RKO (cell line): ENCODE data around the gene MPC2.
"Not testable (repeated sequence)": the region's sequence is repeated elsewhere in the genome, so short reads cannot be mapped to it uniquely, and the experiment has no call there.

Source experiments
- DNase-seq: peaks from one replicate; pipeline ENCODE4 v3.0.0-alpha.2; 2016; ENCODE audit warnings: low spot score

The MPC2 gene

DNA sequence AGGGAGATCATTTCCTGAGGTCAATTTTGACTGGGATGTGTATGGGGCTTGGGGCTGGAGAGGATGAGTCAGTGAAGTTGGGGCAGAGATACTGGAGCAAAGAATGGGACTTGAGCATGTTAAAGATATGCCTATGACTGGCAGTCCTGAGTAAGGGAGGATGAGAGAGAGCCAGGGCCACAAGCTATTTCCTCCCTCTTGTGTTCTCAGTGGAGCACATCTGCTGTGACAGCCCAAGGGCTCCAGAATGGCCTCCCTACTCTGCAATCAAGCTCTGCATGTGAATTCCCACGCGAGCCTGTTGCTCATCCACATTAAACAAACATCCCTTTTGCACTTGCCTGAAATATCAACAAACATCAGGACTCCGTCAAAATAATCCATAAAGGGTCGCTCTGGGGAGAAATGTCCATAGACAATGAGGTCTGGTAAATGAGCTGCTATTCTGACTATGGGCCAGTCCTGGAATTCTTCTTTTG lies 32.2 kb downstream of the MPC2 start:
- peak; percentile 20 for DNase-seq

DNA sequence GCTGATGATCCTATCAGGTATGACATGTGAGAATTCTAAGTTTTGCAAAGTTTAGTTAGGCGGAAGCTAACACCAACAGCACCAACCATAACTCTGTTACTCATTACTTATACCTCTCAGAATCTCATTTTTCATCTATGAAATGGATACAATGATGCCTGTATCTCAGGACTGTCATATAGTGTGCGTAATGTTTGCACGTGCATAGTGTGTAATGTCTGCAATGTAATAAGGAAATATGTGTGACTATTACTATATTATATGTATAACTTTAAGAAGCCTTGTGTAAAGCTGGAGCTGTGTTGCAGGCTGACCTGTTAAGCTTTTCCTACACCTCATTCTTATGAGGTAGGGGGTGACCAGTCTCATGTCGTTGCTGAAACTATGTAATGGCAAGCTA lies 36.0 kb downstream of the MPC2 start:
- DNase-seq: no peak

DNA sequence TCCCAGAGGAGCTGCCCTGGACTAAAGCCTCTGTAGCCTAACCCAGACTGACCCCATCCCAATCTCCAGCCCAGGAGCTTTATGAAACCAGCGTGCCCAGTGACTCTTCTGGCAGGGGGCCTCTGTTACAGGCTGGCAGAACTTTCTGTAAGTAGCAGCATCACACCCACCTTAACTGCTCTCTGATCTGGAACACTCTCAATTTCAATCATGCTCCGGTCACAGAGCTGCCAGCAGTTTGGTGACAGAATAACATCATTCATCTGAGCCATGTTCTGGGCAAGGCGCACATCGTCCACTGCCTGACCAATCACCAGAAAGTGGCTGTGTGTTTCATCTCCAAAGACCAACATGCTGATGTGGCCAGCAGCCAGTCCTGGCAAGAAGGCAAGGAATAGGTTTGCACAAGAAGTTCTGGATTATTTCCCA lies 37.6 kb downstream of the MPC2 start:
- DNase-seq: no peak

DNA sequence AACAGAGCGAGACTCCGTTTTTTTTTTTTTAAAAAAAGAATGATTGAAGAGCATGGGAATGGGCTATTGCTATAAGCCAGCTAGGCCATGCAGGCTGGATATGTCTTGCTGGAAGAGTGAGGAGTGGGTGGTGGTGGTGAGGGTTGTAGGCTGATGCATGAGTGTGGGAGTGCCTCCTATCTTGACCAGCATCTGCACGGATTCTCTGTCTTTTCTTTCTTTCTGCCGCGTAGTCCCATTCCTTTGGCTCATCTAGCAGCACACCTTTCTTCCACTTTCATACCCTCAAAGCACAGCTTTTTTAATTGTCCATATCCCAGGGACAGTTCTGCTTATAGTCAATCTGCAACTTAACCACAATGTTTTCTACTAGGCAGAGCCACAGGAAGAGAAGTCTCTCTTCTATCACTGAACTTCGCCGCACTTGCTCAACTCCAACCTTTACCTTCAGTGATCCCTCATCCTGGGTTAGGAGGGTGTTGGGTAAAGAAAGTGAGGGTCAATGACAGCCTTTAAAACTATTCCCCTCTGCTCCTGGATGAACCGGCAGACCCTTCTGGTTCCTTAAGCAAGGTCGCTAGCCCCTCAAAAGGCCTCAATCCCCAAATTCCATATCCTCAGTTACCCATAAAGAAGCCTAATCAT lies 38.2 kb downstream of the MPC2 start:
- no peak for DNase-seq

DNA sequence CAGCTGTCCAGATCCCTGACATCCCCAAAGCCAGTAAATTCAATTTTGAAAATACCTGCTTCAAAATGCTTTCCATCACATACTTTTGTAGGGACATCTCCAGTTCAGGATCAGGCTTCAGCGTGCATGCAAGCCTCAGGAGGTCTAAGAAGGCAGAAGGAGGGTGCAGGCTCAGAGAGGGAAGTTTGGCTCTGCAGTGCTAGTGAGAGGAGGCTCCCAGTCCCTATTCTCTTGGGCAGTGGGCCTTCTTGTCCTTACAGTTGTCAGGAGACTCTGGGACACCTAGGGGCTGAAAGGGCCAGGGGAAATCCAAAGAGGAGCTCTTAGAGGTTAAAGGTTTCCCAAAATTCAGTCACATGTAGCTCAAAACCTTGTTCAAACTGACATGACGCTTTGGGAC lies 43.1 kb downstream of the MPC2 start:
- DNase-seq: no peak

DNA sequence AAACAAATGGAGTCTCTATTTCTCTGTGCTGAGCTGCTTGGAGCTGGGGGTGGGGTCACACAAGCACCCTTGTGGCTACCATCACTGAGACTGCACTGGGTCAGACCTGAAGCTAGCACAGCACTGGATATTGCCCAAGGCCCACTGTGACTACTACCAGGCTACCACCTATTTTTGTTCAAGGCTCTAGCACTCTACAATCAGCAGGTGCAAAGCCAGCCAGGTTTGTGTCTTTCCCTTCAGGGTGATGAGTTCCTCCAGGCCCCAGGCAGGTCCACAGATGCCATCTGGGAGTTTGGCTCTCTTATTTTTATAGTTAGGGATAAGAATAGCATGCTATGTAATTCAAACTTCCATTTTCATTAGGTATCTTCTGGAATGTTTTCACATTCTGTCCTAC lies 46.5 kb downstream of the MPC2 start:
- no peak for DNase-seq

DNA sequence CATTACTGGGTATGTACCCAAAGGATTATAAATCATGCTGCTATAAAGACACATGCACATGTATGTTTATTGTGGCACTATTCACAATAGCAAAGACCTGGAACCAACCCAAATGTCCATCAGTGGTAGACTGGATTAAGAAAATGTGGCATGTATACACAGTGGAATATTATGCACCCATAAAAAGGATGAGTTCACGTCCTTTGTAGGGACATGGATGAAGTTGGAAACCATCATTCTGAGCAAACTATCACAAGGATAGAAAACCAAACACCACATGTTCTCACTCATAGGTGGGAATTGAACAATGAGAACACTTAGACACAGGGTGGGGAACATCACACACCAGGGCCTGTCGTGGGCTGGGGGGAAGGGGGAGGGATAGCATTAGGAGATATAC lies 49.7 kb downstream of the MPC2 start:
- DNase-seq: not testable (repeated sequence)

DNA sequence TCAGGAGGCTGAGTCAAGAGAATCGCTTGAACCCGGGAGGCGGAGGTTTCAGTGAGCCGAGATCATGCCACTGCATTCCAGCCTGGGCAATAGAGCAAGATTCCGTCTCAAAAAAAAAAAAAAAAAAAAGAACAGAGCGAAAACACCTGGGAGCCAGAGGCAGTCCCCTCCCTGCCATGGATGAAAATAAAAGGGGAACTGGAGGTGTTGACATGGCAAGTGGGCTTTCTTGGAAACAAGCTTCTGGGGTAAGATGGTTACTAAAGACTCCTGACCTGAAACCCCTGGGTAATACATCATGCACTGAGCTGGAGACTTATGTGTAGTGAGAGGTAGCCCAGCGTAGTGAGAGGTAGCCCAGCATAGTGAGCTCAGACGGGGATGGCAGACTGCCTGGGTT lies 54.5 kb downstream of the MPC2 start:
- no peak for DNase-seq

DNA sequence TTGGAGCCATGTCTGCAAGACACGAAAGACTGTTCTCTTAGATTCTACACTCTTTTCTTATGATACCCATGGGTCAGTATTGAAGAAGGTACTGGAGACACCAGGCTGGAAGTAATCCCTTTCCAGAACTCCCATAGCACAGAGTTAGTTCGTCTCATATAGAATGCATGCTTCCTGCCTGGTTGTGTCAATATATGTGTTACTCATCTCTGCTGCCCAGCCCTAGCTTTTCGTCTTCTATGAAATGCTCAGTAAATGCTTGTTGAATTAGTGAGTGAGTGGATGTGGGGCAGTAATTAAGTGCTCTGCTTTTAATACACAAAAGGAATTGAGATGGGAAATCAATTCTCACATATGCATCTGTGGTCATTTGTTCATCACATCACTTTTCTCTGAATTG lies 55.1 kb downstream of the MPC2 start:
- DNase-seq: no peak

DNA sequence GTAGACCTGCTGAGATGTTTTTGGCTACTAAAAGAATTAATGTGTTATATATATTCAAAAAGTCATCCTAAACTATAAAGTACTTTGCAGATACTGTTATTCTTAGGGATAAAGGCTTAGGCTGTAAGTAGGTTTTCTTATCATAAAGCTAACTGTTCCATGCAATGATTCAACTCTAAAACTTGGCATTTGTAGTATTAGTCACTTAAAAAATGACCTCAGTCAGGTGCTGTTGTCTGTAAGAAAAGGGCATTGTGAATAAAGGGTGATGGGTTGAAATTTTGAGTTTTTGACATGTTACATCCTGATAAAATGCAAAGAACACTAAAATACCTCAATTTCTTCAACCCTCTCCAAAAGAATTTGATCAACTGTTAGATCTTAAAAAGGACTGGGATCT lies 55.8 kb downstream of the MPC2 start:
- DNase-seq: peak; percentile 15

DNA sequence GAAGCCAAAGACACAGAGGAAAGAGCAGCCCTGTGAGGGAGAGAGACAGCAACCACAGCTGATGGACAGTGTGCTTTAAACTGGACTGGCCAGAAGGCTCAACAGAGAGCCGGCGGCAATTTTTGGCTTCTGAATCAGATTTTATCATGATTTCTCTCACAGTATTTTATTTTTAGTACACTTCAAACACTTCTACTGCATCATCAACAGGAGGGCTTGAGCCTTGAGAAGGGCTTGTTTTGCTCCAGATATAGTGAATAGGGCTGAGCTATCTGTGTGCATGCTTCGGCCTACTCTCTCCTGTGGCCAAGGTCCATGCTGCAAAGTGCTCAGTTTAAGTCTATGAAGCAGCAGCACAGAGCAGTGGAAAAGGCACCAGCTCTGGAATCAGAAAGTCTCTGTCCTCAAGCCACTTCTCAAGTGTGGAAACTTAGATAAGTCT lies 56.3 kb downstream of the MPC2 start:
- no peak for DNase-seq

DNA sequence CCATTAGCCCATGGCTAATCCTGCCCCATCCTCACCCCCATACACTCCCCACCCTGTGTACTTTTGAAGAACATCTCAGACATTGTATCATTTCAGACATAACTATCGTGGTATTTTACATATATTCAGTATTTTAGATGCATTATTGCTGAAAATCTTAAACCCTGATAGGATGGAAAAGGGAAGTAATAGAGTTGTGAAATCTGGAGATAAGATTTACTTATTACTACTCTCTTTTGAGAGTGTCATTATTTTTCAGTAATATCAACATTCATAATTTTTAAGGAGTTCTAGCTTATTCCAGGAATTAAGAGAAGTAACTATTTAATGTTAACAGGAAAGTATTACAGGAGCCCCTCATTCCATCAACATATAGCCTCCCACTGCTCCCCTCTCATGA lies 57.4 kb downstream of the MPC2 start:
- no peak for DNase-seq

DNA sequence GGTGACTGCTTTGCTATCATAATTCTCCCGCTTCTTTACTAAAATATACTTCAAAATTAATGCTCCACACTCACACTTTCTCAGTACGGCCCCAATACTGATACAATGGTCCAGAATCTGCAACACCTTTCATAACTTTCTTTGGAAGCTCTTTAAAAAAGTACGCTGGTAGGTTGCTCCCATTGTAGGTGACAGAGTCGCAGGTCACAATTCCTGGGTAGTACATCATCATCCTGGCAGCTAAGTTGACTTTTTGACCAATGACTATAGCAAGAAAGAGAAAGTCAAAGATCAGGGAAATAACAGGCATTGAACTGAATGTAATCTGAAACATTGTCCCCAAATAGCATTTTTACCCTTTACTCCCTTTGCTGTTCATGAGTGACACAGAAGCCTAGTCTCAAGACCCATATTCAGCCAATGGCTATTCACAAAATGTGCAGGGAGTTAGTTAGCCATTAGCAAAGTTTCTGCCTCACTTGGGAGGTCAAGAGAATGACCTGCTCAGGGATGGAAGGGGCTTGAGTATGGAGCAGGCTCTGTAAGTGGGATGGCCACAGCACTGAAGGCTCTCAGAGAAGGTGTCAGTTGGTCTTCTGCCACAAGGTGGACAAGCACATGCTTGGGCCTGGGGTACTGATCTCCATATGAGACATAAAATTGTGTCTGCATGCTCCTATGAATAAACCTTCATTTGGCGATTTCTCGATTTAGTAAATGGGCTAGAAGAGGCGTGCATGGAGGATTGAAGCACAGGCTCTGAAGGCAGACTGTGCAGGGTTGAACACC lies 58.3 kb downstream of the MPC2 start:
- DNase-seq: no peak

DNA sequence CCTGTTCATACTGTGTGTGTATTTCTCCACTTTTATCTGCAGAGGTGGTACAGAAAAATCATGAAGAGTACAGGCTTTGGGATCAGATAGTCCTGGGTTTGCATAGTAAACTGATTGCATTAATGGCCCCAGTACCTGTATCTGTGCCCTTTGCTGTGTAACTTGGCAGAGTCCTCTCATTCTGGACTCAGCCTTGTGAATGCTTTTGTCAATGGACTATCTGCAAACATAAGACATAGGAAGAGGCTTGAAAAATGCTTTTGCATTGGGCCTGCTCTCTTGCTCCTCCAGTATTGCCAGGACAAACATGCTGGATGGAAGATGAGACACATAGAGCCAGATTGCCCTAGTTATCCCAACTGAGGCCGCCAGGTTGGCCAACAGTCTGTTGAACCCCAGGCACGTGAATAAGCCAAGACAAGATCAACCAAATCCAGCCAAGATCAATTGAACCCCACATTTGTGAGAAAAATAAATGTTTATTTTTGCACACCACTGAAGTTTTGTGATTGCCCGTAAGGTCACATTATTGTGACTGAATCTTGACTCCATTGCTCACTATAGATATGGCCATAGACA lies 60.2 kb downstream of the MPC2 start:
- DNase-seq: no peak

DNA sequence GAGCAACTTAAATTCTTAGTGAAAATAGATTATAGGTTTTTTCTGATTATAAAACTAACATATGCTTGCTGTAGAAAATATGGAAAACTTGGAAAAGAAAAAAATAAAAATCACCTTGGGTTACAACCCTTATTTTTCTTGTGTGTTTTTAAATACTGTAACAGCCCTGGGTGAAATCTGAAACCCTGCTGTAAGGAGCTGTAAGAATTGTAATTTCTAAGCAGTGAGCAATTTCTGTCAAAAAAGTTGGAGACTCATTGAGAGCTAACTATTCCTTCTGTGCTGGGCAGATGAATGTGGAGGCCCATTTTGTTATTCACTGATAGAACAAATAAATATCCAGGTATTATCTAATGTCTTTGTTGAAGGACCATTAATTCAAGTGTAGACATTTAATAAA lies 65.5 kb downstream of the MPC2 start:
- DNase-seq: no peak

DNA sequence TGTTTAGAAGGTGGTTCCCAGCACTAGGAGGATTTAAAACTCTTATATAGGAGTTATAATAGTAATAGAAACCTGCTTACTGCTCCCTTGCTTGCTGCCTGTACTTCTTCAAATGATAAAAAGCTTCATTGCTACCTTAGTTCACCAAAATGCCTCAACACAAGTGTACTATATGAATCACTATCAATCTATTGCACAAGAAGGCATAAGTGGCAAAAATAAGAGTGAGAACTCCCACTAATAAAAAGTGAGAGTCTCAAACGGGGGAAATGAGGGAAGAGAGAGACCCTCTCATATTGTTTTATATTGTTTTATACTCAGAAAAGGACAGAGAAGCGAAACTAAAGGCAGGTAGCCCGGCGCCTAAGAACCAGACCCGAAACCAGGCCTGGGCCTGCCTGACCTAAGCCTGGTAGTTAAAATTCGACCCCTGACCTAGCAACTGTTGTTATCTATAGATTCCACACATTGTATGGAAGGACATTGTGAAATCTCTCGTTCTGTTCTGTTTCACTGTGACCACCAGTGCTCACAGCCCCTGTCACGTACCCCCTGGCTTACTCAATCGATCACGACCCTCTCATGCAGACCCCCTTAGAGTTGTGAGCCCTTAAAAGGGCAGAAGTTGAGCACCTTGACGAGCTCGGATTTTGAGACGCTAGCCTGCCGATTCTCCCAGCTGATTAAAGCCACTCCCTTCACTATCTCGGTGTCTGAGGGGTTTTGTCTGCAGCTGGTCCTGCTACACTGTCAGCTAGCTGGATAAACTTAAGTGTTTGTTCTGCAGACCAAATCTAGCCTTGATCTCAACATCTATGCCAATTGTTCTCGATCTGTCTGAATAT lies 67.5 kb downstream of the MPC2 start:
- not testable (repeated sequence) for DNase-seq

DNA sequence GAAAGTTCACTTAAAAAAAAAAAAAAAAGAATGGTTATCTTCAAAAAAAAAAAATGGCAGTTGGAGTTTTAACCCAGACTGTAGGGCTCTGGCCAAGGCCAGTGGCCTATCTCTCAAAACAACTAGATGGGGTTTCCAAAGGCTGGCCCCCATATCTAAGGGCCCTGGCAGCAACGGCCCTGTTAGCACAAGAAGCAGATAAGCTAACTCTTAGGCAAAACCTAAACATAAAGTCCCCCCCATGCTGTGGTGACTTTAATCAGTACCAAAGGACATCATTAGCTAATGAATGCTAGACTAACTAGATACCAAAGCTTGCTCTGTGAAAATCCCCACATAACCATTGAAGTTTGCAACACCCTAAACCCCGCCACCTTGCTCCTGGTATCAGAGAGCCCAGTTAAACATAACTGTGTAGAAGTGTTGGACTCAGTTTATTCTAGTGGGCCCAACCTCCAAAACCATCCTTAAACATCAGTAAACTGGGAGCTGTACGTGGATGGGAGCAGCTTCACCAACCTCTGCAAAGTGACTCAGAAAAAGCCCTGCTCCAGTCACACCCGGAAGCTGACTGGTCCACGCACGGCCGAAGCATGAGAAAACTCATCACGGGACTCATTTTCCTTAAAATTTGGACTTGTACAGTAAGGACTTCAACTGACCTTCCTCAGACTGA lies 70.0 kb downstream of the MPC2 start:
- DNase-seq: not testable (repeated sequence)
